SU-DHL-6 (cell line): ENCODE data around the gene TMED1.

Source experiments
- H2AFZ ChIP-seq: fragments of 200-600 bp; sonication (generic); 2 replicates; pipeline ENCODE4 v1.6.1; 2014; ENCODE audit warnings: low read depth, mild to moderate bottlenecking, moderate library complexity, mixed read lengths, antibody characterized with exemption, low read length; ENCODE audit not compliant: severe bottlenecking
- H3F3A ChIP-seq: fragments of 200-600 bp; shearing (Covaris generic); 2 replicates; pipeline ENCODE4 v1.6.0; 2016; ENCODE audit warnings: antibody characterized with exemption, mild to moderate bottlenecking; ENCODE audit not compliant: insufficient read depth
- H3K27ac ChIP-seq: fragments of 200-600 bp; sonication (generic); 2 replicates; pipeline ENCODE4 v1.5.1; 2016; ENCODE audit warnings: low read depth, mild to moderate bottlenecking, low read length, moderate library complexity, mixed read lengths
- H3K27me3 ChIP-seq: fragments of 200-600 bp; sonication (generic), shearing (Covaris generic); 2 replicates; pipeline ENCODE4 v1.6.0; 2014; ENCODE audit warnings: mild to moderate bottlenecking, low read length
- H3K36me3 ChIP-seq: fragments of 200-600 bp; sonication (generic); 2 replicates; pipeline ENCODE4 v1.6.1; 2014; ENCODE audit warnings: mild to moderate bottlenecking, low read length, mixed read lengths
- H3K4me2 ChIP-seq: fragments of 300-600, 200-600 bp; shearing (Covaris generic), sonication (generic); 2 replicates; pipeline ENCODE4 v1.6.0; 2014; ENCODE audit warnings: low read length, low read depth, mild to moderate bottlenecking; ENCODE audit not compliant: poor library complexity, severe bottlenecking
- H3K4me3 ChIP-seq: fragments of 200-600 bp; sonication (generic); 2 replicates; pipeline ENCODE4 v1.5.1; 2014; ENCODE audit warnings: antibody characterized with exemption, low read length, mild to moderate bottlenecking, mixed read lengths; ENCODE audit not compliant: insufficient read depth, poor library complexity, severe bottlenecking
- H3K79me2 ChIP-seq: fragments of 200-600 bp; sonication (generic); 2 replicates; pipeline ENCODE4 v1.6.1; 2014; ENCODE audit warnings: mild to moderate bottlenecking, low read length, moderate library complexity; ENCODE audit not compliant: insufficient read depth
- H3K9ac ChIP-seq: fragments of 200-600 bp; sonication (generic); 2 replicates; pipeline ENCODE4 v1.7.0; 2014; ENCODE audit warnings: mild to moderate bottlenecking, low read length
- H3K9me2 ChIP-seq: fragments of 200-600 bp; sonication (generic); replicated peaks from 2 replicates; pipeline ENCODE4 v1.6.1; 2014; ENCODE audit warnings: low read length; ENCODE audit not compliant: insufficient read depth
- H3K9me3 ChIP-seq: fragments of 200-600 bp; sonication (generic); 2 replicates; pipeline ENCODE4 v1.6.1; 2014; ENCODE audit warnings: low read length, mixed read lengths; ENCODE audit not compliant: insufficient read depth
- H4K20me1 ChIP-seq: fragments of 200-600 bp; sonication (generic); 2 replicates; pipeline ENCODE4 v1.6.1; 2014; ENCODE audit warnings: low read depth, mild to moderate bottlenecking, antibody characterized with exemption, low read length, moderate library complexity, mixed read lengths
- CTCF ChIP-seq: fragments of 200-600 bp; sonication (generic); IDR thresholded peaks from one replicate; pipeline ENCODE4 v1.5.1; 2017; ENCODE audit warnings: antibody characterized with exemption, mild to moderate bottlenecking, low read length, moderate library complexity; ENCODE audit not compliant: insufficient read depth, poor library complexity, severe bottlenecking
- EZH2phosphoT487 ChIP-seq: fragments of 200-600 bp; sonication (generic), shearing (Covaris generic); conservative IDR thresholded peaks from 2 replicates; pipeline ENCODE4 v1.6.1; 2018; ENCODE audit warnings: mild to moderate bottlenecking, antibody characterized with exemption, low read length, moderate library complexity, mixed read lengths

The TMED1 gene

GRCh38 chr19:10803252-10803651 is 32.8 kb downstream of the TMED1 start:
- TF ChIP-seq EZH2phosphoT487: no peak
- no peak for TF ChIP-seq CTCF
- Histone ChIP-seq H3K36me3 (no peaks in the 10 kb centered on the region), H3K4me2 (no peak overlapping the region), H3K9me2 (no peaks in the 10 kb centered on the region), H3K79me2 (no peaks in the 10 kb centered on the region), H3K9me3 (no peaks in the 10 kb centered on the region), H2AFZ (no peak overlapping the region), H3K27me3 (no peaks in the 10 kb centered on the region), H3K9ac (no peak overlapping the region), H3K4me3 (no peak overlapping the region), H3K27ac (no peak overlapping the region), H3F3A (no peaks in the 10 kb centered on the region), H4K20me1 (no peaks in the 10 kb centered on the region)

- TF ChIP-seq CTCF: no peak
- TF ChIP-seq EZH2phosphoT487: no peak
- H3K4me2 ChIP-seq: no peak overlapping the region
- no peaks in the 10 kb centered on the region for H4K20me1 ChIP-seq
- no peak overlapping the region for H3K4me3 ChIP-seq
- no peaks in the 10 kb centered on the region for H3K36me3 ChIP-seq
- no peaks in the 10 kb centered on the region for H3K27me3 ChIP-seq
- no peaks in the 10 kb centered on the region for H3F3A ChIP-seq
- no peak overlapping the region for H3K27ac ChIP-seq
- H3K9me2 ChIP-seq: no peaks in the 10 kb centered on the region
- H3K9ac ChIP-seq: no peak overlapping the region
- H2AFZ ChIP-seq: no peak overlapping the region
- H3K9me3 ChIP-seq: no peaks in the 10 kb centered on the region
- no peaks in the 10 kb centered on the region for H3K79me2 ChIP-seq
Measured at GRCh38 chr19:10802479-10802878, 33.5 kb downstream of the TMED1 start.

- no peaks in the 10 kb centered on the region for H3K79me2 ChIP-seq
- H4K20me1 ChIP-seq: no peaks in the 10 kb centered on the region
- H3F3A ChIP-seq: no peaks in the 10 kb centered on the region
- H3K4me2 ChIP-seq: no peak overlapping the region
- no peak overlapping the region for H3K4me3 ChIP-seq
- H3K36me3 ChIP-seq: no peaks in the 10 kb centered on the region
- H3K27me3 ChIP-seq: no peaks in the 10 kb centered on the region
- H3K9ac ChIP-seq: no peak overlapping the region
- no peak overlapping the region for H2AFZ ChIP-seq
- no peaks in the 10 kb centered on the region for H3K9me3 ChIP-seq
- no peaks in the 10 kb centered on the region for H3K9me2 ChIP-seq
- TF ChIP-seq EZH2phosphoT487: no peak
- TF ChIP-seq CTCF: no peak
- H3K27ac ChIP-seq: no peak overlapping the region
Measured at GRCh38 chr19:10800488-10800887, 35.5 kb downstream of the TMED1 start.
